Forelimb muscle (tissue), 1 donor: ENCODE measurements around the gene ATP1A4. TPM values are rescaled to one million over a fixed set of nuclear protein-coding genes. Genes with fewer than 3 reads are reported as not detected.
"Not testable (repeated sequence)": the region's sequence is repeated elsewhere in the genome, so short reads cannot be mapped to it uniquely, and the experiment has no call there.

ENCODE experiments used
- DNase-seq: peaks from one replicate; pipeline ENCODE4 v3.0.0-alpha.2; 2013; ENCODE audit warnings: low read depth
- polyA plus RNA-seq: library from polyadenylated mRNA; unstranded; fragments of 120-200 nt; gene quantifications from one replicate; pipeline ENCODE4 v1.2.1, GENCODE V29; 2013; ENCODE audit not compliant: insufficient read length

Gene ATP1A4
- polyA plus RNA-seq, 1 donor, result 2.8 TPM

GRCh38 chr1:160123726-160124125 lies 27.7 kb upstream of the ATP1A4 start:
- no peak for DNase-seq

GRCh38 chr1:160124705-160125478 lies 26.5 kb upstream of the ATP1A4 start:
- no peak for DNase-seq

GRCh38 chr1:160125746-160126145 lies 25.7 kb upstream of the ATP1A4 start:
- no peak for DNase-seq

- not testable (repeated sequence) for DNase-seq
Observed at GRCh38 chr1:160126342-160126741, 25.1 kb upstream of the ATP1A4 start.

GRCh38 chr1:160127381-160127780 lies 24.0 kb upstream of the ATP1A4 start:
- DNase-seq, result no peak

- DNase-seq, result no peak
Observed at GRCh38 chr1:160127865-160128523, 23.4 kb upstream of the ATP1A4 start.

- no peak for DNase-seq
Observed at GRCh38 chr1:160128636-160129035, 22.8 kb upstream of the ATP1A4 start.

- DNase-seq, result no peak
Observed at GRCh38 chr1:160129046-160129445, 22.4 kb upstream of the ATP1A4 start.

GRCh38 chr1:160129558-160129957 lies 21.8 kb upstream of the ATP1A4 start:
- no peak for DNase-seq

- no peak for DNase-seq
Observed at GRCh38 chr1:160129966-160130365, 21.4 kb upstream of the ATP1A4 start.

GRCh38 chr1:160130486-160130885 lies 20.9 kb upstream of the ATP1A4 start:
- no peak for DNase-seq

GRCh38 chr1:160130939-160131338 lies 20.5 kb upstream of the ATP1A4 start:
- DNase-seq, result no peak

GRCh38 chr1:160131803-160132565 lies 19.4 kb upstream of the ATP1A4 start:
- no peak for DNase-seq

- DNase-seq, result no peak
Observed at GRCh38 chr1:160133990-160134770, 17.2 kb upstream of the ATP1A4 start.

GRCh38 chr1:160134791-160135572 lies 16.4 kb upstream of the ATP1A4 start:
- DNase-seq, result no peak

- DNase-seq, result no peak
Observed at GRCh38 chr1:160136121-160136925, 15.1 kb upstream of the ATP1A4 start.

- no peak for DNase-seq
Observed at GRCh38 chr1:160136926-160137200, 14.5 kb upstream of the ATP1A4 start.

- no peak for DNase-seq
Observed at GRCh38 chr1:160137216-160137862, 14.1 kb upstream of the ATP1A4 start.

- no peak for DNase-seq
Observed at GRCh38 chr1:160139840-160140239, 11.6 kb upstream of the ATP1A4 start.

- no peak for DNase-seq
Observed at GRCh38 chr1:160143695-160144094, 7.7 kb upstream of the ATP1A4 start.
